Measurements from ENCODE around the gene TTC9. TPM values are rescaled to one million over a fixed set of nuclear protein-coding genes. Genes with fewer than 3 reads are reported as not detected.

The TTC9 gene
- total and polyA plus RNA-seq, 10 of the 15 experiments (the other 5 are each of a cell fraction or from before 2014, with no cell fraction given), result 0.87 to 15.8 (median 7.8) TPM

DNA sequence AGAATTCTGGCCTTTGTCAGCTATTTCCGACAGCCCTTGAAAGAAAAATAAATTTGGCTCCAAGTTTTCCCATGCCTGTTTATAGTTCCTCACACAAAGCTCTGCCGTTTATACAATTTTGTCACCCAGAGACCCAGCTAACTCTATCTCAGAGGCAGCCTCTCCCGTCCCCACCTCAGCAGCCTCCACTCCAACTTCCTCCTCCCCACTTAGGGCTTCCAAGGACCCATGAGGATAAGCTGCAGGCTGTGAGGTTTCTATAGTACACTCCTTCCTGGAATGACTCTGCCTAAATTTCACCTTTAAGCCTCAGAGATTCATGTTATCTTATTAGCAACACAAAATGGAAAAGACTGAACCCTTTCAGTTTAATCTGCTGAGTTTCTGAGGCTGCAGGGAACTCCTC, 71.8 kb downstream of the TTC9 start:
- DNase-seq (ENCODE audit: low read depth, low spot score), result no peak
- TF ChIP-seq ZNF24 (IDR thresholded peaks at IDR 0.05), result no peak
- TF ChIP-seq CHD1 (IDR thresholded peaks at IDR 0.05; ENCODE audit: low read depth, low read length), result no peak
- no peak for TF ChIP-seq TARDBP (IDR thresholded peaks at IDR 0.05; ENCODE audit: borderline replicate concordance)
- TF ChIP-seq SMAD5 (IDR thresholded peaks at IDR 0.05; ENCODE audit: low read depth), result no peak
- TF ChIP-seq EGR1 (IDR thresholded peaks at IDR 0.05; ENCODE audit: borderline replicate concordance in 1 of 2, low read depth in 2 of 2, low read length in 2 of 2), result no peak
- no peak for TF ChIP-seq BHLHE40 (IDR thresholded peaks at IDR 0.05; ENCODE audit: borderline replicate concordance in 1 of 2, low read depth in 2 of 2, low read length in 1 of 2)
- no peak for TF ChIP-seq SP1 (IDR thresholded peaks at IDR 0.05; ENCODE audit: low read depth, low read length)
- no peak for TF ChIP-seq POLR2A (IDR thresholded peaks at IDR 0.05; ENCODE audit: low read depth, low read length)
- no peak for TF ChIP-seq WRNIP1 (IDR thresholded peaks at IDR 0.05; ENCODE audit: borderline replicate concordance, low read depth, low read length)
- TF ChIP-seq JUNB (IDR thresholded peaks at IDR 0.05), result no peak
- no peak for TF ChIP-seq ZNF592 (IDR thresholded peaks at IDR 0.05)
- no peak for TF ChIP-seq NR2C1 (IDR thresholded peaks at IDR 0.05)
- BruUV-seq (replicated peaks), result no TSS peak
- Histone ChIP-seq H4K20me1 (ENCODE audit: control insufficient read depth, insufficient read depth) (no peaks in the 10 kb centered on the region), H3K79me2 (ENCODE audit: control insufficient read depth, insufficient read depth, low read length) (no peaks in the 10 kb centered on the region), H3K9ac (ENCODE audit: control insufficient read depth, insufficient read depth, low read length) (peak overlapping the region; percentile 8; the same call in 1 of the 2 replicates), H3K36me3 (ENCODE audit: control insufficient read depth in 2 of 2, insufficient read depth in 2 of 2, low read length in 1 of 2) (no peaks in the 10 kb centered on the region), H3K4me1 (ENCODE audit: control insufficient read depth, insufficient read depth, low read length) (peaks cover 6% of the 10 kb centered on the region), H3K27ac (ENCODE audit: control insufficient read depth, insufficient read depth) (peak overlapping the region; percentile 52), H3K9me3 (replicated peaks; ENCODE audit: control insufficient read depth, insufficient read depth, low read length) (no peaks in the 10 kb centered on the region), H3K27me3 (replicated peaks in 1 of 2; ENCODE audit: control insufficient read depth in 2 of 2, insufficient read depth in 2 of 2, low read length in 1 of 2) (no peaks in the 10 kb centered on the region), H3K4me3 (no peak overlapping the region; the same call in 1 of the 2 replicates), H2AFZ (ENCODE audit: control insufficient read depth, low read depth, low read length) (peak overlapping the region; percentile 79), H3K4me2 (ENCODE audit: control insufficient read depth, insufficient read depth) (no peak overlapping the region)
- ChIA-PET CTCF (interaction anchor here (0.6 to 9.6 kb wide), 48 partner anchors 8 to 354 kb away, joined by 3 to 138 read pairs (median 4); partner anchors contain the start of genes COX16, MAP3K9 and TTC9), SMC1A (ENCODE audit: uncharacterized antibody, unreplicated experiment) (interaction anchor here (0.7 to 11.1 kb wide), 35 partner anchors 8 to 378 kb away, joined by 3 to 154 read pairs (median 4); partner anchors contain the start of genes MAP3K9, MED6 and TTC9), POLR2A (interaction anchor here (0.5 to 2.0 kb wide), 7 partner anchors 45 to 239 kb away, joined by 3 to 10 read pairs (median 3); partner anchors contain the start of genes MAP3K9 and MED6), RAD21 (ENCODE audit: unreplicated experiment) (interaction anchor here (0.7 to 4.8 kb wide), 30 partner anchors 9 to 244 kb away, joined by 3 to 58 read pairs (median 6); no protein-coding TSS in a partner anchor)
- ATAC-seq, result peak; percentile 50
- no peak for FAIRE-seq
- intact Hi-C loops (cut with micrococcal nuclease; ENCODE audit: unreplicated experiment) (loop anchor here (5.0 to 10.0 kb wide), 2 partner anchors 111 to 261 kb away; partner anchors contain the start of gene MED6), in situ Hi-C loops (cut with MboI) (loop anchor here (5.0 kb wide), 1 partner anchor 91 kb away; no protein-coding TSS in a partner anchor)
- 48% methylated on average over 3 of the region's 3 CpGs for WGBS (ENCODE audit: insufficient coverage, insufficient replicate concordance, low lambda C conversion rate, missing lambda C conversion rate)

Measured in GM12878 (cell line).